GM18870 (cell line): Measurements from ENCODE around the gene CYP26B1.

Source experiments
- ATAC-seq: cut with Tn5 transposase; IDR thresholded peaks from one replicate; pipeline ENCODE4 v1.9.1; 2021; ENCODE audit warnings: moderate library complexity; ENCODE audit not compliant: unreplicated experiment

CYP26B1 gene

GRCh38 chr2:72147303-72147971, at the start of gene CYP26B1:
CYP26B1 (minus strand) TSS chr2:72147862; CDS start chr2:72147834, 28 bp downstream.
- no peak for ATAC-seq

GRCh38 chr2:72193723-72194122, 46.1 kb upstream of the CYP26B1 start:
- ATAC-seq, result no peak

GRCh38 chr2:72191441-72191840, 43.8 kb upstream of the CYP26B1 start:
- no peak for ATAC-seq

GRCh38 chr2:72185206-72185605, 37.5 kb upstream of the CYP26B1 start:
- ATAC-seq, result no peak

DNA sequence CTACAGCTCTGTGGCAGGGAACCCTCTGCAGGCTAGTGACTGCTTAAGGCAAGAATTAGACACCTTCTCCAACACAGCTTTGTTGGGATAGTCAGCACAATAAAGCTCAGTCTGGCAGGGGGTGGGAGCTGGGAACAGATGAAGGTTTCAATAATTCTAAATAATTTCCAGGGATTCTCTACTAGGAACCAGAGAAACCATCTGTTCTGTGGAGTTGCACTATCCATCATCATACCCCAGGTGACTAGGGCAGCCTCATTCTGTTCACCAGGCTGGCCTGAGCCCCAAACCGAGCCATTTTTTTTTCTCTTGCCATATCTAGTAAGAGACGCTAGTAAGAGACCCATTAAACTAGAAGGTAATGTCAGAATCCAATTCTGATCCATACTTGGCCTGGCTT, 35.8 kb upstream of the CYP26B1 start:
- no peak for ATAC-seq

DNA sequence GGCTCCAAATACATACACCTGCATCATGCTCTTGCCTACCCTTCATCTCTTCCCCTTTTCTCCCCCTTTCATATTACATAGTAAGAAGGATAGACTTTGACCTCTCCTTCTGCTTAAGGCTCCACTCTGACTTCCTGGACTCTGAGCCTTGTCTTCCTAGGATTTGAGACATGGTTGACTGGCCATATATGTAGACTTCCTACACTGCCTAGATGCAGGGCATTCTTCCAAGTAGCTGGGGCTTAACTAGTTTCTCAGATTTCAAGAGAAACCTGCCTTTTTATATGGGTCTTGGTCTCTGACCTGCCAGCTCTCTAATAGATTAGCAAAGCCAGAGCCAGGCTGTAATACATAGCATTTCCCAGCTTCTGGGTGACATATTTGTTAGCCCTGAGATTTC, 35.4 kb upstream of the CYP26B1 start:
- ATAC-seq, result no peak

GRCh38 chr2:72182547-72182946, 34.9 kb upstream of the CYP26B1 start:
- no peak for ATAC-seq

- no peak for ATAC-seq
Observed at GRCh38 chr2:72181616-72182015, 34.0 kb upstream of the CYP26B1 start.

- no peak for ATAC-seq
Observed at GRCh38 chr2:72180351-72180750, 32.7 kb upstream of the CYP26B1 start.

DNA sequence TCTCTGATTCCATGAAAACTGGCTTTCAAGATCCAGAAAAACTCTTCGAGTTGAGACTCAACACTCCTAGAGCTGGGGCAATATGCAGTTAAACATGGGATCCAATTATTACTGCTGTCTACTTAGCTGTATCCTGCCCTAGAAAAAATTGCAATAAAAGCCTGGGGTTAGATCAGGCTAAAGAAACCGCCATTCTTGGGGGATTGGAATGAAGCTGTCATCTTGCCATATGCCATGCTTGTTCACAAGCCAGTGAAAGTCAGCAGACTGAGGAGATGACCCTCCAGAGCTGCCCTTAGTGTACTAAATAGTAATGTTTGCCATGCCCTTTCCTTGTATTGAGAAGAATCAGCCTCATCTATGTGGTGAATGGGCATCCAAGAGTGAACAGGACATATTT, 30.9 kb upstream of the CYP26B1 start:
- no peak for ATAC-seq

DNA sequence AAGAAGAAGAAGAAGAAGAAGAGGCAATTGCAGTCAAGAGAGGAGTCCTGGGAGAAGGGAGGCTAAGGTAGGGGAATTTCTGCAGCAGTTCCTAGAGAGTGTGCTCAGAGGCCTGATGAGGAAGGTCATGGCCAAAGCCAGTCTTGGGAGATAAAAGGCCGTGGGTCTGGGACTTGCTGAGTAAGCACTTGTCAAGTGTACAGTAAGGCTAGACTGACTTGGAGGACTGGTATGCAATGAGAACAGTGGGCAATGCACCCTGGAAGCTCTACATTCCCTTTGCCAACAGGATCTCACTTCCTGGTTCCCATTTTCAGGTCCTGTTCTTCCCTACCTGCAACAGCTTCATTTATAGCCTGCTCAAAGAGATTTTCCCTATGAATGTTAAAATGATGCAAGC, 28.6 kb upstream of the CYP26B1 start:
- no peak for ATAC-seq

DNA sequence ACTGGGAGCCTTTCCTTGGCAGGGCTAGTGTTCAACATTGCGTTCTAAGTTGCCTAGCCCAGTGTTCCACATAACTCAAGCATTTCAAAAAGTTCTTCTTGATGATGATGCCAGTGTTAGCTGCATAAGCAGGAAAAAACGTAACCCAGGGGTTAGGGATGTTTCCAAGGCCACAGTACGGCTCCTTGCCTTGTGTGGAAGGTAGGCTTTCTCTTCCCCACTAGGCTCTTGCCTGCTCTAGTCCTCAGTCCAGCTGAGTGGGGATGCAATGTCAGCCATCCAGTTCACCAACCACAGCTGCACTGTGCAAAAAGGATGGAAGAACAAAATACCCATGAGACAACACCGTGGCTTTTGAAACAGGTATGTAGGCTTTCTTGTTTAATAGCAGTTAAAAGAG, 28.0 kb upstream of the CYP26B1 start:
- no peak for ATAC-seq

GRCh38 chr2:72173640-72174321, 26.1 kb upstream of the CYP26B1 start:
- no peak for ATAC-seq

GRCh38 chr2:72172478-72172877, 24.8 kb upstream of the CYP26B1 start:
- no peak for ATAC-seq

GRCh38 chr2:72166279-72166678, 18.6 kb upstream of the CYP26B1 start:
- no peak for ATAC-seq

DNA sequence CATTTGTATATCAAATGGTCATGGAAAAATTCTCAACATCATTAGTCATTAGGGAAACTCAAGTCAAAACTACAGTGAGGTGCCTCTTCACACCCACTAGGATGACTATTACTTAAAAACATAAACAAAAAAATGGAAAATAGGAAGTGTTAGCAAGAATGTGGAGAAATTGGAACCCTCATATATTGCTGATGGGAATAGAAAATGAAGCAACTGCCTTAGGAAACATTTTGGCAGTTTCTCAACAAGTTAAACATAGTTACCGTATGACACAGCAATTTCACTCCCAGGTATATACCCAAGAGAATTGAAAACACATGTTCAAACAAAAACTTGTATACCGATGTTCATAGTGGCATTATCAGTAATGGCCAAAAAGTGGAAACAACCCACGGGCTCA, 18.1 kb upstream of the CYP26B1 start:
- no peak for ATAC-seq

- ATAC-seq, result no peak
Observed at GRCh38 chr2:72162574-72162973, 14.9 kb upstream of the CYP26B1 start.

- no peak for ATAC-seq
Observed at GRCh38 chr2:72159211-72159993, 11.7 kb upstream of the CYP26B1 start.

GRCh38 chr2:72157871-72158771, 10.5 kb upstream of the CYP26B1 start:
- no peak for ATAC-seq

- ATAC-seq, result no peak
Observed at GRCh38 chr2:72156872-72157271, 9.2 kb upstream of the CYP26B1 start.

DNA sequence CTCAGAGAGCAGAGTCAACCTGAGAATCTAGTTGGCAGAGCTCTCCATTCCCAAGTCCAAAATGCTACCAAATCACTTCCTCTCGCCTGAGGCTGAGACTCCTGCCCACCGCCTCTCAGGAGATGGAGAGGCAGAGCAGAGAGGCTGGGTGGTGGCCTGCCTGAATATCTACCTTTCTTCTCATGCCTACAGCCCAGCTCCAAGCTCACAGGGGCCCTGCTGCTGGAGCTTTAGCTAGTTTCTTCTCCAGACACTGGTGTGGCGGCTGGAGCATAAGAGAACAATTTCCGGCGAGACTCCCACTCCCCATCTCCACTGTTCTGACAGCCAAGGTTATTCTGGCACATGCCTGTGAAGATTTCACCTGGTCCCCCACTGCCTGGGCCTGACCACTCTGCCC, 8.1 kb upstream of the CYP26B1 start:
- no peak for ATAC-seq
